HepG2 (cell line): ENCODE results near the gene COA4. TPM values are rescaled to one million over a fixed set of nuclear protein-coding genes. Genes with fewer than 3 reads are reported as not detected.
A peak's percentile ranks its signal among the peaks of the same experiment; 100 is the strongest.

Source experiments
- ATM ChIP-seq: fragments of 450-650 bp; IDR thresholded peaks from 2 replicates; pipeline ENCODE4 v1.7.1; 2017; ENCODE audit warnings: mild to moderate bottlenecking, borderline replicate concordance
- BRCA1 ChIP-seq: sonication (generic); formaldehyde crosslinking; IDR thresholded peaks from 2 replicates; pipeline ENCODE4 v1.4.0; 2020; ENCODE audit warnings: missing genetic modification reagents
- FOXP1 ChIP-seq, 2 experiments: fragments of 450-650 bp in 1 of 2; IDR thresholded peaks; 2 replicates each; pipeline ENCODE4 v1.6.1; 2017 to 2018; ENCODE audit warnings: antibody characterized with exemption in 1 of 2
- IRF1 ChIP-seq: sonication (generic); formaldehyde crosslinking; IDR thresholded peaks from 2 replicates; pipeline ENCODE4 v1.4.0; 2020; ENCODE audit warnings: low read depth, mild to moderate bottlenecking, missing genetic modification reagents
- NFRKB ChIP-seq: fragments of 450-650 bp; IDR thresholded peaks from 2 replicates; pipeline ENCODE4 v1.6.1; 2017
- PRDM4 ChIP-seq: sonication (generic); formaldehyde crosslinking; IDR thresholded peaks from 2 replicates; pipeline ENCODE4 v1.9.0; 2021; ENCODE audit warnings: missing genetic modification reagents, borderline replicate concordance
- PRPF4 ChIP-seq: fragments of 200-400 bp; formaldehyde crosslinking; IDR thresholded peaks from 2 replicates; pipeline ENCODE4 v1.6.1; 2016; ENCODE audit warnings: low read length, low read depth; ENCODE audit not compliant: poor library complexity, severe bottlenecking
- TCF7L2 ChIP-seq: IDR thresholded peaks from 2 replicates; pipeline ENCODE4 v1.6.1; 2011; ENCODE audit warnings: mild to moderate bottlenecking, low read depth, low read length, moderate library complexity
- ZBTB49 ChIP-seq: sonication (generic); formaldehyde crosslinking; IDR thresholded peaks from 2 replicates; pipeline ENCODE4 v1.4.0; 2020; ENCODE audit warnings: missing genetic modification reagents, borderline replicate concordance
- ZNF138 ChIP-seq: sonication (generic); formaldehyde crosslinking; IDR thresholded peaks from 2 replicates; pipeline ENCODE4 v1.5.0; 2020; ENCODE audit warnings: mild to moderate bottlenecking, low read depth, missing genetic modification reagents
- ZNF441 ChIP-seq: sonication (generic); formaldehyde crosslinking; IDR thresholded peaks from 2 replicates; pipeline ENCODE4 v1.7.0; 2021; ENCODE audit warnings: missing genetic modification reagents, borderline replicate concordance
- ZNF891 ChIP-seq: sonication (generic); formaldehyde crosslinking; IDR thresholded peaks from 2 replicates; pipeline ENCODE4 v1.5.0; 2020; ENCODE audit warnings: mild to moderate bottlenecking, missing genetic modification reagents
- polyA plus RNA-seq, 8 experiments: library from polyadenylated mRNA; depleted of rRNA in 3 of 8; stranded (reverse) in 7 of 8; unstranded in 1 of 8; fragments of >200 nt; fragmentation: Illumina TruSeq in 4 of 8; extraction: Trizol in 4 of 8; gene quantifications; 2 replicates each; pipeline versions ENCODE4 v1.2.1 to v1.2.3, GENCODE V29; 2011 to 2016; ENCODE audit warnings: low read depth in 4 of 8, missing spikeins in 1 of 8, mixed read lengths in 1 of 8; ENCODE audit not compliant: insufficient read depth in 1 of 8
- total RNA-seq, 5 experiments: library from RNA; depleted of rRNA; stranded (reverse); fragments of >200 nt; fragmentation: Illumina TruSeq; extraction: Trizol; gene quantifications; 2 replicates each; pipeline ENCODE4 v1.2.3, GENCODE V29; 2016; ENCODE audit warnings: low read depth in 1 of 5
- TF ChIP-seq, protein P1 (sequence below): sonication (generic); formaldehyde crosslinking; conservative IDR thresholded peaks from 2 replicates; pipeline ENCODE4 v1.8.1; 2023; ENCODE audit warnings: missing genetic modification reagents
- TF ChIP-seq, protein P2 (sequence below): IDR thresholded peaks from 2 replicates; pipeline ENCODE4 v1.6.1; 2016; ENCODE audit warnings: mild to moderate bottlenecking, missing biosample characterization, missing genetic modification reagents

The COA4 gene
- total and polyA plus RNA-seq, 2 of the 13 experiments (the other 11 are each of a cell fraction or from before 2014, with no cell fraction given): 107 to 109 TPM

GRCh38 chr11:73876424-73877310, at the start of gene COA4, which contains the start of gene PAAF1 (continued):
- TF ChIP-seq, protein P1, sequence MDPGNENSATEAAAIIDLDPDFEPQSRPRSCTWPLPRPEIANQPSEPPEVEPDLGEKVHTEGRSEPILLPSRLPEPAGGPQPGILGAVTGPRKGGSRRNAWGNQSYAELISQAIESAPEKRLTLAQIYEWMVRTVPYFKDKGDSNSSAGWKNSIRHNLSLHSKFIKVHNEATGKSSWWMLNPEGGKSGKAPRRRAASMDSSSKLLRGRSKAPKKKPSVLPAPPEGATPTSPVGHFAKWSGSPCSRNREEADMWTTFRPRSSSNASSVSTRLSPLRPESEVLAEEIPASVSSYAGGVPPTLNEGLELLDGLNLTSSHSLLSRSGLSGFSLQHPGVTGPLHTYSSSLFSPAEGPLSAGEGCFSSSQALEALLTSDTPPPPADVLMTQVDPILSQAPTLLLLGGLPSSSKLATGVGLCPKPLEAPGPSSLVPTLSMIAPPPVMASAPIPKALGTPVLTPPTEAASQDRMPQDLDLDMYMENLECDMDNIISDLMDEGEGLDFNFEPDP (CRISPR knock-in tag): no peak; the same call in 1 of the 2 replicates
- TF ChIP-seq PRDM4 (CRISPR knock-in tag): 0 out of 2 replicates have a peak, but pooled peaks have one; percentile 19
- TF ChIP-seq ZNF891 (CRISPR knock-in tag): peak; percentile 80; the same call in 1 of the 2 replicates
- TF ChIP-seq, protein P2, sequence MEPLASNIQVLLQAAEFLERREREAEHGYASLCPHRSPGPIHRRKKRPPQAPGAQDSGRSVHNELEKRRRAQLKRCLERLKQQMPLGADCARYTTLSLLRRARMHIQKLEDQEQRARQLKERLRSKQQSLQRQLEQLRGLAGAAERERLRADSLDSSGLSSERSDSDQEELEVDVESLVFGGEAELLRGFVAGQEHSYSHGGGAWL (CRISPR knock-in tag): peak; percentile 93
- 0 out of 2 replicates have a peak, but pooled peaks have one; percentile 53 for TF ChIP-seq TCF7L2
- TF ChIP-seq NFRKB: no peak
- no peak for TF ChIP-seq BRCA1 (CRISPR knock-in tag)
- no peak for TF ChIP-seq PRPF4
- 0 out of 2 replicates have a peak, but pooled peaks have one; percentile 44 for TF ChIP-seq IRF1 (CRISPR knock-in tag)
- TF ChIP-seq ZBTB49 (CRISPR knock-in tag): 0 out of 2 replicates have a peak, but pooled peaks have one; percentile 6
- no peak for TF ChIP-seq FOXP1 (IDR thresholded peaks at IDR 0.05)
- TF ChIP-seq FOXP1 (CRISPR knock-in tag; IDR thresholded peaks at IDR 0.05): no peak
- 0 out of 2 replicates have a peak, but pooled peaks have one; percentile 55 for TF ChIP-seq ZNF138 (CRISPR knock-in tag)
- TF ChIP-seq ZNF441: no peak; the same call in 1 of the 2 replicates
- no peak for TF ChIP-seq ATM
